ENCODE measurements around the gene IQCE.

- TF ChIP-seq CTCF (conservative IDR thresholded peaks at IDR 0.05) (no peak), EZH2 (IDR thresholded peaks at IDR 0.05; ENCODE audit: low read depth) (no peak)
Measured at GRCh38 chr7:2619116-2619515, 60.3 kb downstream of the IQCE start.

Data from PC-9 (cell line).